ENCODE results near the gene BCL2L1.
A peak's percentile ranks its signal among the peaks of the same experiment; 100 is the strongest.

BCL2L1 gene

GRCh38 chr20:31679357-31680285 lies 43.0 kb downstream of the BCL2L1 start:
- FAIRE-seq: no peak
- TF ChIP-seq POLR2AphosphoS5 (IDR thresholded peaks at IDR 0.05; ENCODE audit: low read depth, low read length): no peak
- no peak for TF ChIP-seq POU2F2 (IDR thresholded peaks at IDR 0.05; ENCODE audit: low read depth, low read length)
- no peak for TF ChIP-seq TAF1 (IDR thresholded peaks at IDR 0.05; ENCODE audit: low read depth, low read length)
- TF ChIP-seq POLR2A (IDR thresholded peaks at IDR 0.05; ENCODE audit: low read depth, low read length): no peak
- TF ChIP-seq SPI1 (IDR thresholded peaks at IDR 0.05; ENCODE audit: low read depth, low read length): no peak
- TF ChIP-seq PAX5 (IDR thresholded peaks at IDR 0.05; ENCODE audit: insufficient read depth, low read length, severe bottlenecking): no peak
- DNase-seq (ENCODE audit: insufficient read length, low spot score): no peak

GRCh38 chr20:31678389-31679356 lies 44.0 kb downstream of the BCL2L1 start:
- DNase-seq (ENCODE audit: insufficient read length, low spot score) (no peak), FAIRE-seq (no peak)
- no peak for TF ChIP-seq SPI1 (IDR thresholded peaks at IDR 0.05; ENCODE audit: low read depth, low read length)
- no peak for TF ChIP-seq POLR2A (IDR thresholded peaks at IDR 0.05; ENCODE audit: low read depth, low read length)
- no peak for TF ChIP-seq PAX5 (IDR thresholded peaks at IDR 0.05; ENCODE audit: insufficient read depth, low read length, severe bottlenecking)
- no peak for TF ChIP-seq POLR2AphosphoS5 (IDR thresholded peaks at IDR 0.05; ENCODE audit: low read depth, low read length)
- no peak for TF ChIP-seq TAF1 (IDR thresholded peaks at IDR 0.05; ENCODE audit: low read depth, low read length)
- TF ChIP-seq POU2F2 (IDR thresholded peaks at IDR 0.05; ENCODE audit: low read depth, low read length): no peak

GRCh38 chr20:31677553-31678260 lies 45.0 kb downstream of the BCL2L1 start:
- no peak for FAIRE-seq
- no peak for TF ChIP-seq POU2F2 (IDR thresholded peaks at IDR 0.05; ENCODE audit: low read depth, low read length)
- no peak for TF ChIP-seq PAX5 (IDR thresholded peaks at IDR 0.05; ENCODE audit: insufficient read depth, low read length, severe bottlenecking)
- no peak for TF ChIP-seq POLR2A (IDR thresholded peaks at IDR 0.05; ENCODE audit: low read depth, low read length)
- TF ChIP-seq SPI1 (IDR thresholded peaks at IDR 0.05; ENCODE audit: low read depth, low read length): no peak
- no peak for TF ChIP-seq TAF1 (IDR thresholded peaks at IDR 0.05; ENCODE audit: low read depth, low read length)
- TF ChIP-seq POLR2AphosphoS5 (IDR thresholded peaks at IDR 0.05; ENCODE audit: low read depth, low read length): no peak
- no peak for DNase-seq (ENCODE audit: insufficient read length, low spot score)

GRCh38 chr20:31676609-31676989 lies 46.1 kb downstream of the BCL2L1 start:
- FAIRE-seq (no peak), DNase-seq (ENCODE audit: insufficient read length, low spot score) (no peak)
- TF ChIP-seq POU2F2 (IDR thresholded peaks at IDR 0.05; ENCODE audit: low read depth, low read length) (no peak), SPI1 (IDR thresholded peaks at IDR 0.05; ENCODE audit: low read depth, low read length) (no peak), POLR2AphosphoS5 (IDR thresholded peaks at IDR 0.05; ENCODE audit: low read depth, low read length) (no peak), TAF1 (IDR thresholded peaks at IDR 0.05; ENCODE audit: low read depth, low read length) (no peak), PAX5 (IDR thresholded peaks at IDR 0.05; ENCODE audit: insufficient read depth, low read length, severe bottlenecking) (no peak)

GRCh38 chr20:31675828-31676608 lies 46.6 kb downstream of the BCL2L1 start:
- TF ChIP-seq POU2F2 (IDR thresholded peaks at IDR 0.05; ENCODE audit: low read depth, low read length) (no peak), POLR2A (IDR thresholded peaks at IDR 0.05; ENCODE audit: low read depth, low read length) (no peak), PAX5 (IDR thresholded peaks at IDR 0.05; ENCODE audit: insufficient read depth, low read length, severe bottlenecking) (no peak), SPI1 (IDR thresholded peaks at IDR 0.05; ENCODE audit: low read depth, low read length) (peak; percentile 34; the same call in 1 of the 2 replicates), TAF1 (IDR thresholded peaks at IDR 0.05; ENCODE audit: low read depth, low read length) (no peak)
- FAIRE-seq: no peak
- no peak for DNase-seq (ENCODE audit: insufficient read length, low spot score)

- FAIRE-seq: peak; percentile 68
- TF ChIP-seq POLR2AphosphoS5 (IDR thresholded peaks at IDR 0.05; ENCODE audit: low read depth, low read length): peak; percentile 66; the same call in 1 of the 2 replicates
- TF ChIP-seq SPI1 (IDR thresholded peaks at IDR 0.05; ENCODE audit: low read depth, low read length): peak; percentile 64
- TF ChIP-seq POU2F2 (IDR thresholded peaks at IDR 0.05; ENCODE audit: low read depth, low read length): 0 out of 2 replicates have a peak, but pooled peaks have one; percentile 36
- peak; percentile 64; the same call in 1 of the 2 replicates for TF ChIP-seq TAF1 (IDR thresholded peaks at IDR 0.05; ENCODE audit: low read depth, low read length)
- TF ChIP-seq PAX5 (IDR thresholded peaks at IDR 0.05; ENCODE audit: insufficient read depth, low read length, severe bottlenecking): no peak
- peak; percentile 64; the same call in 1 of the 2 replicates for TF ChIP-seq POLR2A (IDR thresholded peaks at IDR 0.05; ENCODE audit: low read depth, low read length)
- no peak for DNase-seq (ENCODE audit: insufficient read length, low spot score)
Measured at GRCh38 chr20:31674895-31675827, 47.5 kb downstream of the BCL2L1 start.

- FAIRE-seq: no peak
- DNase-seq (ENCODE audit: insufficient read length, low spot score): no peak
- TF ChIP-seq POU2F2 (IDR thresholded peaks at IDR 0.05; ENCODE audit: low read depth, low read length) (no peak), POLR2AphosphoS5 (IDR thresholded peaks at IDR 0.05; ENCODE audit: low read depth, low read length) (no peak), SPI1 (IDR thresholded peaks at IDR 0.05; ENCODE audit: low read depth, low read length) (no peak), POLR2A (IDR thresholded peaks at IDR 0.05; ENCODE audit: low read depth, low read length) (no peak)
Measured at GRCh38 chr20:31673943-31674463, 48.7 kb downstream of the BCL2L1 start.

Data from GM12891 (cell line).